Tibial nerve (tissue), 3 donors: Measurements from ENCODE around the gene NEMP1.

Source experiments
- POLR2A ChIP-seq, 2 donors: fragments of 450-650 bp; IDR thresholded peaks; one replicate each; pipeline ENCODE4 v1.6.1; 2017; ENCODE audit warnings: antibody characterized with exemption in 2 of 2, mild to moderate bottlenecking in 2 of 2, moderate library complexity in 2 of 2
- TF ChIP-seq, protein P1 (sequence below), 5 experiments: fragments of 200-600 bp in 3 of 5; fragments of 450-650 bp in 2 of 5; sonication (generic) in 3 of 5; IDR thresholded peaks; one replicate each; pipeline ENCODE4 v1.5.1; 2016 to 2019; ENCODE audit warnings: antibody characterized with exemption in 5 of 5, mild to moderate bottlenecking in 3 of 5, moderate library complexity in 2 of 5

GRCh38 chr12:57044468-57044867 is 34.1 kb downstream of the NEMP1 start:
- TF ChIP-seq, protein P1, sequence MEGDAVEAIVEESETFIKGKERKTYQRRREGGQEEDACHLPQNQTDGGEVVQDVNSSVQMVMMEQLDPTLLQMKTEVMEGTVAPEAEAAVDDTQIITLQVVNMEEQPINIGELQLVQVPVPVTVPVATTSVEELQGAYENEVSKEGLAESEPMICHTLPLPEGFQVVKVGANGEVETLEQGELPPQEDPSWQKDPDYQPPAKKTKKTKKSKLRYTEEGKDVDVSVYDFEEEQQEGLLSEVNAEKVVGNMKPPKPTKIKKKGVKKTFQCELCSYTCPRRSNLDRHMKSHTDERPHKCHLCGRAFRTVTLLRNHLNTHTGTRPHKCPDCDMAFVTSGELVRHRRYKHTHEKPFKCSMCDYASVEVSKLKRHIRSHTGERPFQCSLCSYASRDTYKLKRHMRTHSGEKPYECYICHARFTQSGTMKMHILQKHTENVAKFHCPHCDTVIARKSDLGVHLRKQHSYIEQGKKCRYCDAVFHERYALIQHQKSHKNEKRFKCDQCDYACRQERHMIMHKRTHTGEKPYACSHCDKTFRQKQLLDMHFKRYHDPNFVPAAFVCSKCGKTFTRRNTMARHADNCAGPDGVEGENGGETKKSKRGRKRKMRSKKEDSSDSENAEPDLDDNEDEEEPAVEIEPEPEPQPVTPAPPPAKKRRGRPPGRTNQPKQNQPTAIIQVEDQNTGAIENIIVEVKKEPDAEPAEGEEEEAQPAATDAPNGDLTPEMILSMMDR (IDR thresholded peaks at IDR 0.05): no peak
- no peak for TF ChIP-seq POLR2A (IDR thresholded peaks at IDR 0.05)
